ENCODE results near the gene SLC8A1.

Gene SLC8A1

DNA sequence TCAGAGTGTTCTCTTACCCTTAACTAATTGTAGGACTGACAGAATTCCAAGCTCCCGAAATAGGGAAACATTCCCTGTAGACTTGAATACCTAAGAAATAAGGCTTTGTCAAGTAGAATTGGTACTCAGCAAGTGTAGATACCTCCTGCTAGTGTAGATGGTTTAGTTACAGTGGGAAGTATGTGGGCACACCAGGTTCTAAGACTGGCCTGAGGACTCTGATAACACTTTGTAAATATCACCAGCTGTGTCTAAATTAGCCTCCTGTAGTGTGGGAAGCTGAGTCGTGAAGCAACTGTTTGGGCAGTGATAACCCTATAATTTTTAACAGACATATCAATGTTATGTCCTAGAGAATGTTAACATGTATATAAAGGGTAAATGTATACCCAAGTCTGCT is 304.5 kb downstream of the SLC8A1 start:
- DNase-seq (ENCODE audit: low spot score) = no peak

DNA sequence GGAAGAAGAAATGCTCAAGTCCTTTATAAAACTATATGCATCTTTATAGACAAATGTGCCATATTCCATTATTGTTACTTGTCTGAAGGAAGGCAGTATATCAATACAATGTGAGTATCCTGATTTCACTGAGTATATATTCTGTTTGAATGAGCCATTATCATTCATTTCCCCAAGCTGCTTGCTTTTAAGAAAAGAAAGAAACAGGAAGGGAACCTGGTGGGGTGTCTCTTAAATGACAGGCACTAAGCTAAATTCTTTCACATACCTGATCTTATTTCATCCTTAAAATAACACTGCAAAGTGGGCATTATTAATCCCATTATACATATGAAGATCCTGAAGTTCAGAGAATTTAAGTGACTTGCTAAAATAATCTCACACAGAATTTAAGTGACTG is 307.9 kb downstream of the SLC8A1 start:
- no peak for DNase-seq (ENCODE audit: low spot score)

DNA sequence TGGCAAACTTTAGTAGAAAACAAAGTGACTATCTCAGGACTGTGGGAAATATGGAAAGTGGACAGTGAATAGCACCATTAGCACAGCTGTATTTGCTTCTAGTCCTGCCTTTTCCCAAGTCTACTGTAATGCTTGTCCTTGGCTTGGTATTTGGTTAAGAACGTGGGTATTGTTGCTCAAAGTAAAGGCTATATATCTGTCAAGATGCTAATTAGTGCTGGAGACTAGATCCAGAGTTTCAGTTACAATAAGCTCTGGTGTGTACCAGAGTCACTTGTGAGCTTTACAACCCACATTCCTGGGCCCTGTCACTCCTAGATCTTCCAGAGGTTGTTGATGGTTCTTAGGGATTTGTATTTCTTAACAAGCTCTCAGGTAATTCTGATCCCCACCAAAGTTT is 313.6 kb downstream of the SLC8A1 start:
- no peak for DNase-seq (ENCODE audit: low spot score)

DNA sequence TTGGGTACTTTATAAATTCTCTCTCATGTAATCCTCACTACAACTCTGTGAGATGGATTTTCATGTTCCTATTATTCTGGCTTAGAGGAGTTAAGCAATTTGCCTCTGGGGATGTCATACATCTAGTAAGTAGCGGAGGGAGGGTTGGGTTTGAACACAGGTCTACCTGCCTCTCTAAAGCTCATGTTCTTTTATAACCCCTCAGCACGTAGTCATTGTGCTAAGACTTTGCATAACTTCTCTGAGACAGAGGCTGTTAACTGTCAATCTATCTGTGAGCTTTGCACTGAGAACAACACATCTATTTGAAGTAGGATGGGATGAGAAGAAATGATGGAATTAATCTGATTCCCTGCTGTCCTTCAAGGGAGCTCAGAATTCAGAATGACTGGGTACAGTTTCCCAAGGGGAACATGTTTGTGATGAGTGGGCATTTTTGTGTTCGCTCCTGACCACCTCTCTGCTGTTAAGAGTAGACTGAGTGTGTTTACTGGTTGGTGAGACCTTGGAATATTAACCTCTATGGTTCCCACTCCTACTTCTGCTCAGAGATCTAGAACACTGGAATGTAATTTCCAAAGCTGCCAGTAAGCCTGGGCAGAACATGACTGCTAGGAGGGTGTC is 320.7 kb downstream of the SLC8A1 start:
- DNase-seq (ENCODE audit: low spot score) = no peak

DNA sequence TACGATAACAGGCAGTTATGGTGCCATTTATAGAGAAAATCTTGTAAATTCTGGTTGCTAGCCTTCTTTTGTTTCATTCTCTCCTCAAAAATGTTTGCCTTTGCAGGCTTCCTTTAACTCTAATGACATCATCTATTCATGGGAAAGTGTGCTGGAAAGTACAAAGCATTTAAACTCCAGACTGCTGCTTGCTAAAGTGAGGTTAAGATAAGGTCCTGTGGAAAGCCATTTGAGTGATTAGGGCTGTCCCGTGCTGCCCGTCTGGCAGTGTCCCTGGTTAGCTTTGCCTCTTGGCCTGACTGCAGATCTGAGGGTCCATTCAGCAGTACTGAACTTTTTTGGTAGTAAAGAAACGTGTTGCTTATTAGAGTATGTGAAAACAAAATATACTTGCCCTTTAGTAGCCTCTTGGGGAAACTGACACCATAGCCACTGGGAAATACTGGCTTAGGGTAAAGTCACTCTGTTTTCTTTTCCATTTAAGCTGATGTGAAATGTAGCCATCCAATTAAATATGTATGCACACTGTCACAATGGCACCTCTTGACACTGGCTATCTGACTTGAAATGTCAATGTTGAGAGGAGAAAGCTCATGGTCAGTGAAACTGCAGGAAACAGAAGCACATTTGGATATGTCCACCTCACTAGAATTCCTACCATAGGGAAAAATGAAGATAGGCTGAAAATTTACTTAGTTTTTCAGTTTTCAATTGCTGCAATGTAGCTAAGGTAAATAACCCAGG is 321.5 kb downstream of the SLC8A1 start:
- no peak for DNase-seq (ENCODE audit: low spot score)

DNA sequence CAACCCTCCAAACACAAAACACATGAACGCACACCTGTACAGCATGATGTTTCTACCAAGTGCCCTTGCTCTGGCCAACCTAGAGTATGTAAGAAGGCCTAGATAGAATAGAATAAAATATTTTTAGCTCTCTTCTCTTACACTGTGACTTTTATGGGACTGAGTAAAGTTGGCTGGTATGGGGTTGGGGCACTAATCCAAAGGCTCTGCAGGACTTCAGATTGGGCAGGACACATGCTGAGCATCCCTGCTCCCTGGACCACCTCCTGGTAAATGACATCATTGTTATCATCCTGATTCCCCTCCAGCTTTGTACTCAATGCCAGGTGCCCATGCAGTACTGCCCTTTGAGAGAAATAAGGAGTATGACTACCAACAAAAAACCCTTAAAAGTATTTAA is 322.2 kb downstream of the SLC8A1 start:
- no peak for DNase-seq (ENCODE audit: low spot score)

DNA sequence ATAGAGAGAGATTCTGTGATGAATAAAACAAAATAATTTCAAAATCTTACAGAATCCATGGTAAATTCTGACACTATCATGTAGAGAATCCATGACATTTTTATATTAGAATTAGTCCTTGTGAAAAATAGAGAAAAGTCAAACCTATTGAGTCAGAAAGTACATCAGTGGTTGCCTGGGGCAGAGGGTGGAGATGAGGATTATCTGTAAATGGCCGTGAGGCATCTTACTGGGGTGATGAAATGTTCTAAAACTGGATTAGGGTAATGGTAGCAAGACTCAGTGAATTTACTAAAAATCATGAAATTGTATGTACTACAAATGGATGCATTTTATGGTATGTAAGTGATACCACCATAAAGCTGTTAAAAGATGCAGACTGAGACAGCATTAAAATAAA is 323.1 kb downstream of the SLC8A1 start:
- DNase-seq (ENCODE audit: low spot score) = no peak

DNA sequence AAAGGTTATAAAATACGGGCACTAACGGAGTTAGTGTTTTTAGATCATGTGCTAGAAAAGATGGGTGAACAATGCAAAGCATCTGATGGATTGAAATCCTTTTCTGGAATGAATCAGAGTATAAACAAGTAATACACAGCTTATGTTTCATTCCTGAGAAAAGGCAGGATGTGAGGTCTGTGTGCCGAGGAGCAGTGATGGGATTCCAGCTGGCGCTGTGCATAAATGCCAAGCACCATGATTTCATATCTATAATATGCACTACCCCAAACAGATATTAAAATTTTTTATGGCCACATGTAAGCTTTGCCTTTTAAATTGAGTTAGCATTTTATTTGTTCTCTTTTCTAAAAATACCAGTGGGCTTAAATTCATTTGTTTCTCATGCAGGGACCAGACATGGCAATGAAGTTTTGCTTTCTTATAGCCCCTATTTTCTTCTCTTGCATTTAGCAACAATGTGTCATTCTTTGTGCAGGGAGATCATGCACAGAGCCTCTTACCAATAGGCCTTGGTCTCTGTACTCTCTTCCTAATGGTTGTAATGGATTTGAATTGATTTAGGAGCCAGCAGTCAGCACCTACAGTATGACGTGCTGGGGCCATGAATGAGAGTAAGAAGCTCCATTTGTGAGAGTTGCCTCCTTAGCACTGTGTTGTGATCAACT is 323.9 kb downstream of the SLC8A1 start:
- no peak for DNase-seq (ENCODE audit: low spot score)

DNA sequence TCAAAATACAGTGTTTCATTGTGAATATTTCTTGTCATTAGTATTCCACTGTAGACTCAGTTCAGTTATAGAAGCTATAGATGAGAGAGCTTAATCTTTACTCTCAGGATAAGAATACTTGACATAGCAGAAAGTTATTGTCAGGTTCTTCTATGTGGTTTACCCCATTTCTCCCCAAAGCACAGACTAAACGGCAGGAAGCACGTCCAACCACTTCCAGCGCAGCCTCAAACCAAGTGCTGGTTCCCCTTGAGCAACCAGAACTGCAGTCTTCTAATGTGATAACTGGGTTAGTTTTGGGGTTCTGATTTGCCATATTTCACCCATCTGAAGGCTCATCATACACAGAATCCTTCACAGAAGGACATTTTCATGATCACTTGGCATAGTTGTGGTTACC is 324.7 kb downstream of the SLC8A1 start:
- no peak for DNase-seq (ENCODE audit: low spot score)

DNA sequence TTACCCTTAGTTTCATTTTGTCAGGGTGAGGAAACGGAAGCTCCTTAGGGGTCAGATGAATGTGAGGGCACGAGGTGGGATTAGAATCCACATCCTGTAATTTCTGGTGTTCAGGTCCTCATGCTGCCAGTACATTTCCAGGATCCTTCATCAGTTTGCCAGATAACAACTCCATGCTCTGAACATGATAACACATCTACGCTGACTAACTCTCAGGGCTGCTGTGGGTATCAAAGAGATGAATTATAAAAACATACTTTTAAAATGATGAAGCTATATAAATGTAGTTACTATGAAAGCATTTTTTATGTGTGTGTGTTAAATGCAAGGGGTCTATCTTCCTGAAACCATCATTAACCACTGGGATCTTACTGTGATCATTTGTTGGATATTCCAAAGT is 325.9 kb downstream of the SLC8A1 start:
- no peak for DNase-seq (ENCODE audit: low spot score)

DNA sequence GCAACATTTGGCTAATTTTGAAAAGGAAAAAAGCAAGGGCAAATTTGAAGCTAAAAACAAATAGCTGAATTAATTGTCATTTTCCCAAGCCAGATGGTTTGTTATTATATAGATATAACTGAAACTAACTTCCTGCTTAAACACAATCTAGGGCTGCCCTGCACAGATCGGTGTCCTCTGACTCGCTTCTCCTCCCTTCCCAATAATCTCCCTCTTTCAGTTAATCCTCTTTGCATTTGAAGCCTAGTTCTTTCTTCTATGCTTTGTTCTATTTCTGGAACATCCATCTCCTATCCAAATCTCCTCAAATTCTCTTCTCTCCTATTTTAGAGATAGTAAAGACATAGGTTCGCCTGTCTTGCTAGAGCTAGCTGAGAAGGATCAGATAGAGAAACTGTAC is 328.1 kb downstream of the SLC8A1 start:
- DNase-seq (ENCODE audit: low spot score) = no peak

DNA sequence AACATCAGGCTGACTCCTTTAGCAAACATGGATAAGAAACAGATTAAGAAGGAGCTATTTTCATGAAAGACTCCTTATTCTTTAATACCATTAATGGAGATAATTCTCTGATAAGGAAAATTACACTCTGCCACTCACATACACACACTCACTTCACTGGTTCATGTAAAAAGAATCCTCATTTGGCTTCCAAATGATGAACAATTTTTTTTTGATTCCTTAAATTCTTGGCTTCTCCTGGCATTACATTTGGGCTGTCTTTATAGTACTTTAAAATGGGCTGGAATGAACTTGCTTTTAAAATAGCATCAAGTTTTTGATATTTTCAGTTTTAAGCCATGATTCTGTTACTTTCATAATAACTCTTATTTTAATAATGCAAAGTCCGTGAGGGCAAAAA is 328.6 kb downstream of the SLC8A1 start:
- DNase-seq (ENCODE audit: low spot score) = no peak

DNA sequence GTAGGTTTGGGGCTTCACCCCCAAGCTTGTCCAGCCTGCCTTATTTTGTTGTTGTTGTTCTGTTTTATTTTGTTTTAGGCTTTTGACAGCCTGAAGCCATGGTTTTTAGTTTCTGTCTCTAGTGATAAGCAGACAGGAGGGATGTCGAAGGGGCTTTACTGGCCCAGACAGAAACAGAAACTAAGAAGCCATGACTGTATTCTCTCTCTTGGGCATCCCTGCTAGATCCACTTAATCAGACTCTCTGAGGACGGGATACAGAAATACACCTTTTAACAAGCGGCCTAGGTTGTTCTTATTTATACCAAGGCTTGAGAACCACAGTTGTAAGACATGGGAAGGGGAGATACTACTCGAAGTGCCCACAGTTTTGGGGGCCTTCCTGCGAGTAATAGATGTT is 330.9 kb downstream of the SLC8A1 start:
- DNase-seq (ENCODE audit: low spot score) = no peak

DNA sequence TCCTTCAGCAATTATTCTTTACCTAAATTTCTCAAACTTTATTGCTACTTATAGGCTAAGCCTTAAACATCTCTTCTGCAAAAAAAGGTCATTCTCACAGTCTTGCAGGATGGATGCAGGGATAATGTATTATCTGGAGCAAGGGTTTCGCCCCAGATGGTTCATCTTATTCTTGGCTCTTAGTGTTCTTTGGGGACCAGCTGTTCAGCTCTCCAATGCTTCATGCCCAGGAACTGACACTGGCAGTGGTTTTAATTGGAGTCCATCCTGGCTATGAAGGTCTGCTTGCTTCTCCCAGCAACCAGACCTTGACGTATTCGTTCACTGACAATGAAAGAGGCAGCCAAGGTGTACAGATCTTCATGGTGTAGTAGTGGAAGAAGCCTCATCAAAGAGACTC is 331.9 kb downstream of the SLC8A1 start:
- DNase-seq (ENCODE audit: low spot score) = no peak

DNA sequence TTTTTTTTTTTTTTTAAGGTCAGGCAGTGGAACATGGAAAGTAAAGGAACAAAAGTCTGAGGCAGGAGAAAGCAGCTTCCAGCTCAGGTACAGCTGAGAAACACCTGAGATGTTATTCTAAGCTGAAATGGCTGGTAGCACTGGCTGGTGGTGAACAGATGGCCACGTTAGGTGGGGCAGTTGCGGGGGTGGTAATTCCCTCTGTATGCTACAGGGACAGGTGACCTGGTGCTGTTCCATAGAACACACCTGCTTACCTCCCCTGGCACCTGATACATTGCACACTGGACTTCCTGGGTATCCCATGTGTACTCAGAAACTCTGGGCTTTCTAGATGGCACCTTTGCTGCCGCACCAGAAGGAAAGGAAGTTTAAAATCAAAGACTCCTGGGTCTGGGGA is 333.3 kb downstream of the SLC8A1 start:
- peak; percentile 10 for DNase-seq (ENCODE audit: low spot score)

DNA sequence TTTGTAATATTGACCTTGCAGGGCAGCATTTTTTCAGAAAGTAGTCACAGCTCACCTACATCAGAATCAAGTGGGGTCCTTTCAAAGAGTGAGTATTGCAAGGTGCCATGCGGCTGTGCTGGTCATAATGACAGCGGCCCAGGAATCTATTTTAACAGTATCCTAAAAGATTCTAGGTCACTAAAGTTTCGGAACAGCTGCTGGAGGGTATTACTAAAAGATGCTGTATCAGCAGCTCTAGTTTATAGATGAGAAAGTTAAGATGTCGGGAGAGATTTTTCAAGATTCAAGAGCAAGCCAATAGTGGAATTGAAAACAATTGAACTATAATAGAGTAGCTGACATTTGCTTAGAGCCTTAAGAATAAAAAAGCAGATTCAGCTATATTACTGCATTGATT is 336.0 kb downstream of the SLC8A1 start:
- no peak for DNase-seq (ENCODE audit: low spot score)

DNA sequence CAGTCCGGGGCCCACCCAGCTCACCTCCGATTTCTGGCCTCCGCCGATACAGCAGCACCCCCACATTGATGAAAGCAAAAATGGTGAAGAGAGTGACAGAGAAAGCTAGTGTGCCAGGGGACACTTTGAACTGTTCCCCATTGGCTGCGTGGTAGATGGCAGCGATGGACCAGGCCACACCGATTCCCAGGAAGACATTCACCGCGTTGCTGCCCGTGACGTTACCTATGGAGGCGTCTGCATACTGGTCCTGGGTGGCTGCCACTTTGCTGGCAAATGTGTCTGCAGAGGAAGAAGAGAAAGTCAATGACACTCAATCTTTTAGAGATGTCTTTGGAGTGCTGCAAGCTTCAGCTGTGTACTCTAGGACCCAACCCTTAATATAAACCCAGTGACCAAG is 336.5 kb downstream of the SLC8A1 start:
- no peak for DNase-seq (ENCODE audit: low spot score)

DNA sequence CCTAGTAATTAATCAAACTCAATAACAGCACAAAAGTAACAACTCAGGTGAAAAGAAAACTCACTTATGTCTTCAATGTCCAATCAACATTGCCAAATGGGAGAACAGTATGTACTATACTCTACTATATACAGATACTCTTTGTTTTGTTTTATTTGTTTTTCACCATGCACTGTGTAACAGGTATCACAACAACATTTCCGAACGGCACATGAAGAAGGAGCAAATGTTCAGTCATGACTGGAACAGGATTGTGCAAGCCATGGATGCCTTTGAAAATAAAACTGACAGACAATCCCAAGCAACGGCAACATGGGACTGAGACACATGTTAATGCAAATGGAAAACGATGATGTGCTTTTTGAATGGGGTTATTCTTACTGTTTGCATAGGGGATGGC is 337.9 kb downstream of the SLC8A1 start:
- no peak for DNase-seq (ENCODE audit: low spot score)

DNA sequence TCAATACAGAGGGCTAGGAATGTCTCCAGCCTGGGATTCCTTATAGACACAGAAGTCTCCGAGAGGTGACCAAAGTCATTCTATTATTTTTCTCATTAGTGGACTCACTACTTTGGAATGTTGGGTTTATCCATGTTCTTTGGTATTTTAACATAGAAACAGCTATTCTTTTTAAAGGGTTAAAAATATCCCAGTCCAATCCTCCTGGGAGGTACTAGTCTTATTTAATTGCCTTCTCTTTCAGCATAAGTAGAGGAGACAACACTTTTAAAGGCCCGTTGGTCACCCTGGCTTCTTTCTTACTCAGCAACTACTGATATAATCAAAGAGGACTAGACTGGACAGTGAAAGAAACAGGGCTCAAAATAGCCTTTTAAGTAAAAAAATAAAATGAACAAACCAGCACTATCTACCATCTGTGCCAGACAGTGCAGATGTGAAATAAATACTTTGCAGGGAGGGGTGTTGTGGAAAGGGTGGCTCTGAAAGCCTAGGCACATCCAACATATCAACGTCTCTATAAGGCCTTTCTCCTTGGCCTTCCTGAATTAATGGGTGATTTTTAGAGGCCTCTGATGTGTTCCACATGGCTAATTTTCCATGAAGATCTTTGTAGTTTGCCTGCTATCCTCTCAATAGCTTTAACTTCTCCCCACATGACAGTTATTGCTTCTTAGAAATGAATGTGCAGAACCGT is 338.5 kb downstream of the SLC8A1 start:
- DNase-seq (ENCODE audit: low spot score) = no peak

DNA sequence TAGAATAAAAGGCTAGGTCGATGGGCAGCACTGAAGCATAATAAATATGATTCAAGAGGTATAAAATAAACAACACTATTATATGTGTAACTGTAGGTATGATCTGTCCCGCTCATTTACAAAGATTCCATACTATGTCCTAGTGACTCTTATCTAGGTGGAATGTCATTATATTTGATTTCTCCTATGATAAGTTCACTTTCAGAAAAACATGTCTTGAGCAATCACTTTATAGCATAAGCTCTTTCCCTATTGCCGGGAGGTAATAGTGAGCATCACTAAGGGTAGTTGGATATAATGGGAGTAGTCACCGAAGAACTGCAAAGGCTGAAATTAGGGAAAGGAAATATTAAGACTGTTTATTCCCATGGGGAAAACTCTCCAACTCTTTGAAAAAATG is 342.5 kb downstream of the SLC8A1 start:
- no peak for DNase-seq (ENCODE audit: low spot score)

DNA sequence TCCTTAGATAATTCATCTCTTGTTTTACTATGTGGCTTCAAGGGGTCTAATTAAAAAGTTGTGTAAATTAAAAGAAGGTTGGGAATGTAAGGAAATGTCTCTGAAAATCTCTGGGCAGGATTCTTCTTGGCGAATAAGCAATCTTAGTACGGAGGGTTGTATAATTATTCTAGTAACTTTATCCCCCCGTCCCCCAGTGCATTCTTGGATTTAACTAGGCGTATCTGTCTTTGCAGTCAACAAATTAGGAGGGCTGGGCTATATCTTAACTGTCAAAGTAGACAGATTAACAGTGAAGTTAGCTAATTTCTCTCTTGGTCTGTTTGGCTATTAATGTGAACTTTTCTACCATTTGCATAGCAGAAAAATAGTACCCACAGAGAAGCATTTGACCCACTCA is 343.0 kb downstream of the SLC8A1 start:
- DNase-seq (ENCODE audit: low spot score) = no peak

DNA sequence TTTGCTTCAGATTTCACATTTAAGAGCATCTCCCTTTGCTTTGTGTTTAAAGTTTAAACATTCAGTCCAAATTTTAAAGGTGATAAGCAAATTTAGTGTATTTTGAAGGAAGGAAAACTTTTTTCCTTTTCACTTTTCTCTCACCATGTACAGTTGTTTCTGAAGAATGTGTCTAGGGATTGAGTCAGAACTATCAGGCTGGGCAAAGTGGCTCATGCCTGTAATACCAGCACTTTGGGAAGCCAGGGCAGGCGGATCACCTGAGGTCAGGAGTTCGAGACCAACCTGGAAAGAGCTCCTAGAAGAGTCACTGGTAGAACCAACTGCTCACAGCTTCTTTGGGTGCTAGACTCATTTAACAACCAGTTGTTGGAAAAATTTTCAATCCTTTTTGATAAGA is 345.8 kb downstream of the SLC8A1 start:
- no peak for DNase-seq (ENCODE audit: low spot score)

DNA sequence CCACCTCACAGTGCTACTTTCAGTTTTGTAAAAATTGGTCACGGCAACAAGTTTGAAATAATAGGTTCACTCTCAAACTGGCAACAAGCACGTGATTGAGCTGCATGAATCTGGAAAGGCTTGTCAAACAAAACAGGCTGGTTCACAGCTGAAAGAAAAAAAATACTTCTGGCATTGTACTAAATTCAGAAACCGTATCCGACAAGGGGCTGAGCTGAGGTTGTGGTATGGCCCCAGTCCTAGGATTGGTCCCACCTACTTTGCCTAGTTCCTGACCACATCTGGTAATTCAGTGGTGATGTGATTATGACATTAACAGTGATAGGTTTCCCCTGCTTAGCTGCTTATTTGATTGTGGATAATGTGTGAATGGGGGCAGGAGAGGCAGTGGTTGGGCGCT is 346.3 kb downstream of the SLC8A1 start:
- DNase-seq (ENCODE audit: low spot score) = peak; percentile 13
